ENCODE results near the gene TNRC6C.

GRCh38 chr17:78023042-78023441 lies 64.5 kb downstream of the TNRC6C start:
- TF ChIP-seq SP2 (tag by site-specific recombination; IDR thresholded peaks at IDR 0.05) (no peak), ZNF660 (tag by site-specific recombination; IDR thresholded peaks at IDR 0.05) (no peak), PATZ1 (tag by site-specific recombination; IDR thresholded peaks at IDR 0.05) (no peak)

All from HEK293 (cell line).